ENCODE measurements around the gene RNF187. TPM values are rescaled to one million over a fixed set of nuclear protein-coding genes. Genes with fewer than 3 reads are reported as not detected.

The RNF187 gene
- total and polyA plus RNA-seq, 2 of the 4 experiments (the other 2 are of a cell fraction) = 14.0 to 55.4 TPM

DNA sequence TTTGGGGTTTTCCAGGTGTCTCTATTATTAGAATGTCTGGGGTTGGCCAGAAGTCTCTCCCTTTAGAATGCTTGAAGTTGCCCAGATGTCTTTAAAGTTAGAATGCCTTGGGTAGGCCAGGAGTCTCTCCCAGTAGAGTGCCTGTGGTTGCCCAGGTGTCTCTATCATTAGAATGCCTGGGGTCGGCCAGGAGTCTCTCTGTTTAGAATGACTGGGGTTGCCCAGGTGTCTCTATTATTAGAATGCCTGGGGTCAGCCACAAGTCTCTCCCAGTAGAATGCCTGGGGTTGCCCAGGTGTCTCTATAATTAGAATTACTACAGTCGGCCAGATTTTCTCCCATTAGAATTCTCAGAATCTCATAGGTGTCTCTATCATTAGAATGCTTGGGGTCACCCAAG, 55.2 kb downstream of the RNF187 start:
- no peak overlapping the region for H3K14ac ChIP-seq (replicated peaks; ENCODE audit: low read depth, low read length)
- WGBS, 2 experiments (ENCODE audit: extremely low coverage in 2 of 2, insufficient read length in 1 of 2) = no CpG with 5 or more reads among the region's 2 CpGs
- H4K91ac ChIP-seq (ENCODE audit: insufficient read depth, low read depth, low read length) = no peak overlapping the region
- no peak overlapping the region for H3K4me3 ChIP-seq (ENCODE audit: insufficient read depth, low read depth, low read length)
- DNase-seq (no peak), ATAC-seq (ENCODE audit: low read depth) (no peak)
- no peak overlapping the region for H3K9ac ChIP-seq (ENCODE audit: low read depth, low read length)
- dilution Hi-C loops (cut with HindIII; ENCODE audit: low sequenced_read_pairs, unreplicated experiment) (no loop called here), in situ Hi-C loops (cut with MboI; ENCODE audit: low sequenced_read_pairs) (no loop called here), intact Hi-C loops (cut with micrococcal nuclease) (no loop called here)
- no peak for TF ChIP-seq ELK1 (IDR thresholded peaks at IDR 0.05; ENCODE audit: borderline replicate concordance, low read depth, low read length)
- TF ChIP-seq, protein P1, sequence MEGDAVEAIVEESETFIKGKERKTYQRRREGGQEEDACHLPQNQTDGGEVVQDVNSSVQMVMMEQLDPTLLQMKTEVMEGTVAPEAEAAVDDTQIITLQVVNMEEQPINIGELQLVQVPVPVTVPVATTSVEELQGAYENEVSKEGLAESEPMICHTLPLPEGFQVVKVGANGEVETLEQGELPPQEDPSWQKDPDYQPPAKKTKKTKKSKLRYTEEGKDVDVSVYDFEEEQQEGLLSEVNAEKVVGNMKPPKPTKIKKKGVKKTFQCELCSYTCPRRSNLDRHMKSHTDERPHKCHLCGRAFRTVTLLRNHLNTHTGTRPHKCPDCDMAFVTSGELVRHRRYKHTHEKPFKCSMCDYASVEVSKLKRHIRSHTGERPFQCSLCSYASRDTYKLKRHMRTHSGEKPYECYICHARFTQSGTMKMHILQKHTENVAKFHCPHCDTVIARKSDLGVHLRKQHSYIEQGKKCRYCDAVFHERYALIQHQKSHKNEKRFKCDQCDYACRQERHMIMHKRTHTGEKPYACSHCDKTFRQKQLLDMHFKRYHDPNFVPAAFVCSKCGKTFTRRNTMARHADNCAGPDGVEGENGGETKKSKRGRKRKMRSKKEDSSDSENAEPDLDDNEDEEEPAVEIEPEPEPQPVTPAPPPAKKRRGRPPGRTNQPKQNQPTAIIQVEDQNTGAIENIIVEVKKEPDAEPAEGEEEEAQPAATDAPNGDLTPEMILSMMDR (conservative IDR thresholded peaks at IDR 0.05; ENCODE audit: low read depth, low read length) = no peak
- TF ChIP-seq RCOR1 (IDR thresholded peaks at IDR 0.05; ENCODE audit: insufficient replicate concordance, low read length) = no peak
- TF ChIP-seq RFX5 (IDR thresholded peaks at IDR 0.05; ENCODE audit: low read depth, low read length) = no peak
- no peak for TF ChIP-seq BHLHE40 (IDR thresholded peaks at IDR 0.05; ENCODE audit: low read depth, low read length)
- TF ChIP-seq MAZ (IDR thresholded peaks at IDR 0.05; ENCODE audit: borderline replicate concordance, low read depth, low read length) = no peak
- no peak for TF ChIP-seq MAFK (IDR thresholded peaks at IDR 0.05; ENCODE audit: low read depth, low read length)
- TF ChIP-seq CHD1 (IDR thresholded peaks at IDR 0.05; ENCODE audit: low read depth, low read length) = no peak
- no peak for TF ChIP-seq FOS (IDR thresholded peaks at IDR 0.05; ENCODE audit: low read depth, low read length)
- no peak for TF ChIP-seq MXI1 (IDR thresholded peaks at IDR 0.05; ENCODE audit: borderline replicate concordance, low read depth, low read length)
- TF ChIP-seq POLR2A (IDR thresholded peaks at IDR 0.05; ENCODE audit: low read depth, low read length) = no peak
- no peak for TF ChIP-seq SMC3 (IDR thresholded peaks at IDR 0.05; ENCODE audit: low read depth, low read length)
- H3K9me3 ChIP-seq (ENCODE audit: control insufficient read depth, insufficient read depth, low read length) = no peaks in the 10 kb centered on the region; the same call in 1 of the 2 replicates
- H3K18ac ChIP-seq (ENCODE audit: low read depth, low read length) = no peak overlapping the region
- H2AFZ ChIP-seq (replicated peaks; ENCODE audit: low read length, poor library complexity) = no peak overlapping the region
- no peak overlapping the region for H4K8ac ChIP-seq (ENCODE audit: low read depth in 2 of 2, low read length in 2 of 2)
- H3K56ac ChIP-seq (ENCODE audit: extremely low read depth, insufficient read depth, low read length) = no peak overlapping the region
- ChIA-PET POLR2A (ENCODE audit: unreplicated experiment) (no interaction called here), CTCF (no interaction called here)
- no peak overlapping the region for H2AK5ac ChIP-seq (ENCODE audit: low read depth, low read length)
- no peaks in the 10 kb centered on the region for H3K79me1 ChIP-seq (ENCODE audit: low read depth in 1 of 2, low read length in 2 of 2)
- no peak overlapping the region for H2BK5ac ChIP-seq (ENCODE audit: low read depth, low read length, poor library complexity, severe bottlenecking)
- no peaks in the 10 kb centered on the region for H3K4me1 ChIP-seq (ENCODE audit: control insufficient read depth, insufficient read depth, low read length)
- no peaks in the 10 kb centered on the region for H3K9me1 ChIP-seq (ENCODE audit: insufficient read depth, low read length)
- no peaks in the 10 kb centered on the region for H4K20me1 ChIP-seq (ENCODE audit: insufficient read depth, low read length)
- H2BK120ac ChIP-seq (ENCODE audit: low read depth, low read length) = no peak overlapping the region
- no peak overlapping the region for H3K27ac ChIP-seq (ENCODE audit: insufficient read depth, low read length)
- no peaks in the 10 kb centered on the region for H3K27me3 ChIP-seq (ENCODE audit: control insufficient read depth, insufficient read depth, low read length)
- H3K36me3 ChIP-seq (ENCODE audit: control insufficient read depth, insufficient read depth, low read length) = no peaks in the 10 kb centered on the region
- no peak overlapping the region for H2BK20ac ChIP-seq (ENCODE audit: low read depth, low read length)
- no TSS peak for BruUV-seq (replicated peaks)
- no peak overlapping the region for H4K5ac ChIP-seq (ENCODE audit: low read depth, low read length)
- H3K4me2 ChIP-seq (ENCODE audit: low read depth, low read length) = no peak overlapping the region
- H2AK9ac ChIP-seq (replicated peaks; ENCODE audit: low read depth, low read length, poor library complexity) = no peak overlapping the region
- no peak overlapping the region for H2BK15ac ChIP-seq (ENCODE audit: low read depth, low read length)
- H3K23ac ChIP-seq (ENCODE audit: low read depth, low read length) = no peak overlapping the region
- no peak overlapping the region for H3K4ac ChIP-seq (ENCODE audit: low read depth, low read length)
